GM12873 (cell line): Measurements from ENCODE around the gene PRKCA.

ENCODE experiments used
- CTCF ChIP-seq: IDR thresholded peaks from 2 replicates; pipeline ENCODE4 v1.5.1; 2012; ENCODE audit warnings: low read depth, mild to moderate bottlenecking, moderate library complexity, low read length, control low read depth; ENCODE audit not compliant: insufficient read depth; ENCODE audit errors: missing control alignments

Gene PRKCA

GRCh38 chr17:66335797-66336196, 33.4 kb downstream of the PRKCA start:
- TF ChIP-seq CTCF = no peak

GRCh38 chr17:66337268-66337667, 34.9 kb downstream of the PRKCA start:
- TF ChIP-seq CTCF = no peak

GRCh38 chr17:66337866-66338485, 35.6 kb downstream of the PRKCA start:
- no peak for TF ChIP-seq CTCF

GRCh38 chr17:66338937-66339336, 36.5 kb downstream of the PRKCA start:
- TF ChIP-seq CTCF = no peak

GRCh38 chr17:66339561-66339960, 37.1 kb downstream of the PRKCA start:
- no peak for TF ChIP-seq CTCF

GRCh38 chr17:66340720-66341119, 38.3 kb downstream of the PRKCA start:
- no peak for TF ChIP-seq CTCF

- no peak for TF ChIP-seq CTCF
Measured at GRCh38 chr17:66341462-66341861, 39.0 kb downstream of the PRKCA start.
